ENCODE results near the gene PPP1R10. TPM values are rescaled to one million over a fixed set of nuclear protein-coding genes. Genes with fewer than 3 reads are reported as not detected.

PPP1R10 gene
- total RNA-seq, 1 experiment from 2014 or later: 123 TPM

DNA sequence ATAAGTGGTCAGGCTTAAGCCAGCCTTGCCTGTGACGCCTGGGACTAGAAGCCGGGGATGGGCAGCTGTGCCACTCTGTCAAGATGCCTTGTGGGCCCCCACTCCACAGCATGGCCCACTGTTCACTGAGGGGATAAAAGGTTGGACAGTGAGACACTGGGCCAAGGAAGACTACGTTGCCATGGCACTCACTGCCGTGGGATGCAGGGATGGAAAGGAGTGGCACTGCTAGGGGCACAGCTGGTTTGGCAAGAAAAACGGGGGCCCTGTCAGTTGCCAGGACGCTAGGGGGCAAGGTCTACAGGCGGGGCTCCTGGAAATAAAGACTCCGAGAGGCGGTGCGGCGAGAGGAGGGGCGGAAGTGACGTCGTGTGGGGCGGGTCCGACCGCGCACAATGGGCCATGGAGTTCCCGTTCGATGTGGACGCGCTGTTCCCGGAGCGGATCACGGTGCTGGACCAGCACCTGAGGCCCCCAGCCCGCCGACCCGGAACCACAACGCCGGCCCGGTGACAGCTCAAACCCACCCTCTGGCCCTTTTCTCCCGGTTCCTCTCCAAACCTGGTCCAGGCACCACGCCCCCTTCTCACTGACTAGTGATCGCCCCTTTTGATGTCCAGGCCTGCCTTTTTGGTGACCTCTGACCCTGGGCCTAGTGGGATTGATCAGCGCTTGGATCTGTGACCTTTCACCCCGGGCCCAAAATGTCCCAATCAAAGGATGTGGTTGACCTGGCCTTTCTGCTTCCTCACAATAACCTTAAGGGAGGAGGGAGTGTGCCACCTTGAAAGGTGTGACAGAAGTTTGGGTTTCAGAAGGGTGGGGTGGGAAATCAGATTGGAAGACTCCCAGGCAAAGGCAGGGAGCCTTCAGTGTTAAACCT is 9.7 kb upstream of the PPP1R10 start, which contains the start of gene ATAT1:
Gene ATAT1, plus strand, starts transcription at position 391 of the 883 bp plus-strand sequence.
- no peak within 1 kb of the TSS for H3K56ac ChIP-seq (ENCODE audit: insufficient read length, low read depth, low read length)
- peaks cover 14% of the 10 kb centered on the region in 2 experiments for H3K4me1 Mint-ChIP-seq
- H2AFZ ChIP-seq (ENCODE audit: low read length): no peak within 1 kb of the TSS
- peak within 1 kb of the TSS; percentile 15 for H3K18ac ChIP-seq (ENCODE audit: insufficient read length, low read depth, low read length)
- peaks cover 9% of the 10 kb centered on the region for H3K23me2 ChIP-seq (ENCODE audit: insufficient read length, low read depth, low read length, poor library complexity, severe bottlenecking)
- no peak within 1 kb of the TSS for H4K5ac ChIP-seq (ENCODE audit: insufficient read length, low read depth, low read length)
- H3K9me3 ChIP-seq (ENCODE audit: control insufficient read depth, low read depth, low read length): no peaks in the 10 kb centered on the region
- H3K27me3 ChIP-seq (ENCODE audit: insufficient read depth, low read length): no peaks in the 10 kb centered on the region
- peak; percentile 55 for TF ChIP-seq CTCF (conservative IDR thresholded peaks at IDR 0.05)
- no peak within 1 kb of the TSS for H2BK12ac ChIP-seq (ENCODE audit: insufficient read length, low read depth, low read length)
- H3K4me2 ChIP-seq (ENCODE audit: insufficient read depth, insufficient read length, low read length): peak within 1 kb of the TSS; percentile 78
- no peak within 1 kb of the TSS for H3K4ac ChIP-seq (ENCODE audit: low read depth, low read length)
- no peaks in the 10 kb centered on the region for H4K20me1 ChIP-seq (ENCODE audit: control insufficient read depth, insufficient read depth, insufficient read length)
- no peak within 1 kb of the TSS for H3K14ac ChIP-seq (ENCODE audit: insufficient read depth, low read length)
- H2BK20ac ChIP-seq (ENCODE audit: low read depth, low read length, poor library complexity, severe bottlenecking): no peak within 1 kb of the TSS
- H3K23ac ChIP-seq (ENCODE audit: insufficient read length, low read depth, low read length): no peak within 1 kb of the TSS
- peak within 1 kb of the TSS; percentile 90 to 95 for H3K4me3 Mint-ChIP-seq
- no peaks in the 10 kb centered on the region for H3K27me3 Mint-ChIP-seq (ENCODE audit: low read depth)
- no peak within 1 kb of the TSS for H4K8ac ChIP-seq (replicated peaks; ENCODE audit: insufficient read length, low read depth, low read length)
- no peak within 1 kb of the TSS for H2BK15ac ChIP-seq (ENCODE audit: low read depth, low read length)
- H3K27ac ChIP-seq (ENCODE audit: insufficient read length, low read depth, low read length): no peak within 1 kb of the TSS
- no peak within 1 kb of the TSS for H2BK120ac ChIP-seq (ENCODE audit: low read depth, low read length, poor library complexity, severe bottlenecking)
- no peaks in the 10 kb centered on the region for H3K79me2 ChIP-seq (ENCODE audit: insufficient read depth, low read length)
- DNase-seq: peak; percentile 94
- no peaks in the 10 kb centered on the region for H3K79me1 ChIP-seq (ENCODE audit: insufficient read depth, low read depth, low read length, poor library complexity, severe bottlenecking)
- H2AK5ac ChIP-seq (ENCODE audit: insufficient read length, low read length): no peak within 1 kb of the TSS
- H3K36me3 Mint-ChIP-seq (ENCODE audit: insufficient read depth in 1 of 3, low read depth in 3 of 3): peaks cover 27 to 71% (median 67%) of the 10 kb centered on the region in 3 experiments; a peak in 6 of 7 replicates
- no peak within 1 kb of the TSS for H4K91ac ChIP-seq (ENCODE audit: insufficient read length, low read depth, low read length)
- H3K9ac ChIP-seq (ENCODE audit: extremely low read depth, insufficient read length, low read length): peak within 1 kb of the TSS; percentile 27
- H3K9me3 Mint-ChIP-seq: no peaks in the 10 kb centered on the region; a peak in 1 of 5 replicates
- no peaks in the 10 kb centered on the region; the same call in 1 of the 2 replicates for H3K4me1 ChIP-seq (ENCODE audit: insufficient read depth, low read length)
- no peak within 1 kb of the TSS for H3T11ph ChIP-seq (ENCODE audit: low read length)
- no CpG with 5 or more reads among the region's 36 CpGs for WGBS (ENCODE audit: extremely low coverage, insufficient read length, low lambda C conversion rate)
- H2BK5ac ChIP-seq (ENCODE audit: insufficient read length, low read length): no peak within 1 kb of the TSS
- peak within 1 kb of the TSS; percentile 92 to 98 (median 98); a peak in 6 of 7 replicates for H3K27ac Mint-ChIP-seq

Data from H9 (cell line).